Epithelial cell of prostate (primary cell): ENCODE data around the gene TXK.
A peak's percentile ranks its signal among the peaks of the same experiment; 100 is the strongest.

Source experiments
- DNase-seq: peaks from one replicate; pipeline ENCODE4 v3.0.0-alpha.2; 2011; ENCODE audit warnings: low read depth, low spot score
- H3K27ac ChIP-seq: fragments of 450-650 bp; 2 replicates; pipeline ENCODE4 v1.5.1; 2017; ENCODE audit warnings: mild to moderate bottlenecking

The TXK gene

DNA sequence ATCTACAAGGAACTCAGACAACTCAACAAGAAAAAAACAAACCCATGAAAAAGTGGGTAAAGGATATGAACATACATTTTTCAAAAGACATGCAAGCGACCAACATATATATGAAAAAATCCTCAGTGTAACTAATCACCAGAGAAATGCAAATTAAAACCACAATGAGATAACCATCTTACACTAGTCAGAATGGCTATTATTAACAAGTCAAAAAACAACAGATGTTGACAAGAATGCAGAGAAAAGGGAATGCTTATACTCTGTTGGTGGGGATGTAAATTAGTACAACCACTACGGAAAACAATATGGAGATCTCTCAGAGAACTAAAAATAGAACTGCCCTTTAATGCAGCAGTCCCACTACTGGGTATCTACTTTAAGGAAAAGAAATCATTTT is 105.4 kb downstream of the TXK start:
- DNase-seq, result no peak
- H3K27ac ChIP-seq, result no peak overlapping the region

- no peak overlapping the region for H3K27ac ChIP-seq
- DNase-seq, result no peak
These were observed 106.4 kb downstream of the TXK start for GRCh38 chr4:48027653-48028052.

DNA sequence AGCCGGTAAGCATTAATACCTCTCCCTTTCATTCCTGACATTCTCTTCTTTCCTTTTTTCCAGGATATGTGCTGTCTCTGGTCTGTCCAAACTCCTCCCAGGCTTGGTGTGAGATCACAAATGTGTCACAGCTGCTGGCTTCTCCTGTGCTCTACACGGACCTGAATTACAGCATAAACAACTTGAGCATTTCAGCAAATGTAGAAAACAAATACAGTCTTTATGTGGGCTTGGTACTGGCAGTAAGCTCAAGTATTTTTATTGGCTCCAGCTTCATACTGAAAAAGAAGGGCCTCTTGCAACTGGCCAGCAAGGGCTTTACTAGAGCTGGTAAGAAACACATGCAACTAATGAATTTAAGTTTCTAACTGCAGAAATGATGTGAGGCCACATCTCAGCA is 109.0 kb downstream of the TXK start:
- DNase-seq, result no peak
- H3K27ac ChIP-seq, result no peak overlapping the region

DNA sequence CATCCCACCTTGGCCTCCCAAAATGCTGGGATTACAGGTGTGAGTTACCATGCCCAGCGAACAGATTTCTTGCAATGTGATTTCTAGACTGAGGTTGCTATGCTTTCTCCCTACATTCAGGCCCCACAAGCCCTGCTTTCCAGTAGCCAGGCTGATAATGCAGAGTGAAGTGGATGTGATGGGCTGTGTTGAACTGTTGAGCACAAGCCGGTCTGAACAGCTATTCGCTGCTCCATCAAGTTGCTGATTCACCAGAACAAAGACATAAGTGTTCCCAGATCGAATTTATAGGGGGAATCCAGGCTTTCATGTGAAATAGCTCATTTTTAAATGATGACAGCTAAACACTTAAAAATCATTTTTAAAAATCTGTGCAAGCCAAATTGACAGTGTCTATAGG is 109.5 kb downstream of the TXK start:
- DNase-seq, result no peak
- no peak overlapping the region for H3K27ac ChIP-seq

DNA sequence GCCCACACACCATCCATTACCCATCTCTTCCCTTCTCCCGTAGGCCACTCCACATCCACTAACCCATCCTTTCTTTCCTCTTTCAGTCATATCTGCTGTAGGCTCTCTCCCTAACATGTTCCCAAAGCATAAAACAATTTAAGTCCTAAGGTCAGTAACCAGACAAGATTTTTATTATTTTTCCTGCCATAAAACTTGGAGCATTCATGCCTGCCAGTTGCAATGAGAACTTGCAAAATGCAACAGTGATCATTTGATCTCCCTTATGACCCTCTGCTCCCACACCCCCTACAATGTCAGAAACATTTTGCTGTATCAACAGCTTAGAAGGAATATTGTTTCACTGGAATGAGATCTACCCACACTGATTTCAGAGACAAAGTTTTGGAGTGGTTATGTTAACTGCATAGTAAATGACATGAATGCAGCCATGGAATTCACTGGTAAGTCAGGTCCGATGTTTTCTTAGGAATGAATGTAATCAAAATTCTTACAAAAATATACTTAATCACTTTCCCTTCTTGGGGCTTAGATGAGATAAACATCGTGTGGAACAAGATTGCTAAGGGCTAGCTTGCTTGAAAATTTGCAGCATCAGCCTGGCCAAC is 111.8 kb downstream of the TXK start:
- DNase-seq, result no peak

GRCh38 chr4:48021100-48021499 is 113.0 kb downstream of the TXK start:
- no peak for DNase-seq
- H3K27ac ChIP-seq, result no peak overlapping the region

More for the DNA sequence above, 111.8 kb downstream of the TXK start:
- H3K27ac ChIP-seq, result no peak overlapping the region

GRCh38 chr4:48018112-48018511 is 115.9 kb downstream of the TXK start:
- no peak for DNase-seq
- H3K27ac ChIP-seq, result peak overlapping the region; percentile 94

DNA sequence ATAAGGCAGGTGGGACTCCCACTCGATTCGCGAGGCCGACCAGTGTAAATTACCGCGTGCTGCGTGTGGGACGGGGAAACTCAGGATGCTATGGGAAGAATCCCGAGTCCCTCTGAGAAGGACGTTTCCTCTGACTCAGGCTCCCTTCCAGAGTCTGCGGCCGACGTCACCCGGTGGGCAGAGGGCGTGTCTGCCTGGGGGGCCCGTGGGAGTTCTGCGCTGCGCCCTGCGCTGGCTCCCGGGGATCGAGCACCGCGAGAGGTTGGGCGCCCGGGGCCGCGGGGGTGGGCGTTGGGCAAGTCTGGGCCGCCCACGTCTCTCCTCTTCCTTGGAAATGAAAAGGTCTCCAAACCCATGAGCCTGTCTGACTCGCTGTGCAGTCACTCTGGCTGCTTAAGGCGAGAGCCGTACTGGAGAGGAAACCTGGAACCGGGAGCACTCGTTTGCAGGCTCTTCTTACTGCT is 116.9 kb downstream of the TXK start:
- peak; percentile 71 for DNase-seq
- peak overlapping the region; percentile 94 for H3K27ac ChIP-seq
